Mesenchymal stem cell (in vitro differentiated cells and primary cell): ENCODE data around the gene CES5A.
"Not testable (repeated sequence)": the region's sequence is repeated elsewhere in the genome, so short reads cannot be mapped to it uniquely, and the experiment has no call there.

ENCODE experiments used
- DNase-seq: peaks from one replicate; pipeline ENCODE4 v3.0.0-alpha.2; 2013
- H2AFZ ChIP-seq: one replicate; pipeline ENCODE4 v1.6.1; 2013; ENCODE audit warnings: low read depth, mild to moderate bottlenecking, control low read depth, inconsistent platforms, low read length, moderate library complexity
- H2AK5ac ChIP-seq: 2 replicates; pipeline ENCODE4 v1.6.1; 2013; ENCODE audit warnings: low read length, moderate library complexity, mild to moderate bottlenecking, inconsistent platforms; ENCODE audit not compliant: severe bottlenecking
- H2BK120ac ChIP-seq: one replicate; pipeline ENCODE4 v1.6.1; 2013; ENCODE audit warnings: low read depth, mild to moderate bottlenecking, inconsistent platforms, low read length, moderate library complexity
- H2BK12ac ChIP-seq, 2 experiments: one replicate each; pipeline ENCODE4 v1.6.1; 2013; ENCODE audit warnings: inconsistent platforms in 2 of 2, low read length in 2 of 2, mild to moderate bottlenecking in 2 of 2, moderate library complexity in 2 of 2, control low read depth in 1 of 2
- H2BK15ac ChIP-seq: one replicate; pipeline ENCODE4 v1.6.1; 2013; ENCODE audit warnings: mild to moderate bottlenecking, low read depth, inconsistent platforms; ENCODE audit not compliant: poor library complexity, severe bottlenecking
- H2BK5ac ChIP-seq: 2 replicates; pipeline ENCODE4 v1.6.1; 2013; ENCODE audit warnings: low read depth, mild to moderate bottlenecking, low read length, control low read depth, inconsistent platforms; ENCODE audit not compliant: poor library complexity, severe bottlenecking
- H3K14ac ChIP-seq, 2 experiments: one replicate each; pipeline ENCODE4 v1.6.1; 2013; ENCODE audit warnings: inconsistent platforms in 2 of 2, low read length in 2 of 2, control low read depth in 1 of 2, mild to moderate bottlenecking in 1 of 2, moderate library complexity in 1 of 2
- H3K18ac ChIP-seq, 2 experiments: one replicate each; pipeline ENCODE4 v1.6.1; 2013; ENCODE audit warnings: inconsistent platforms in 2 of 2, low read length in 2 of 2, control low read depth in 1 of 2, low read depth in 1 of 2, mild to moderate bottlenecking in 1 of 2
- H3K23ac ChIP-seq, 2 experiments: one replicate each; pipeline ENCODE4 v1.6.1; 2013; ENCODE audit warnings: inconsistent platforms in 2 of 2, low read length in 2 of 2, mild to moderate bottlenecking in 2 of 2, moderate library complexity in 2 of 2, control low read depth in 1 of 2
- H3K27ac ChIP-seq: 2 replicates; pipeline ENCODE4 v1.5.1; 2013; ENCODE audit warnings: mild to moderate bottlenecking, moderate library complexity, low read length, control low read depth, inconsistent platforms; ENCODE audit not compliant: poor library complexity, severe bottlenecking
- H3K27me3 ChIP-seq, 2 experiments: 2 replicates each; pipeline versions ENCODE4 v1.6.1 to v1.7.0; 2013; ENCODE audit warnings: low read length in 2 of 2, mild to moderate bottlenecking in 2 of 2, moderate library complexity in 2 of 2, control low read depth in 1 of 2, inconsistent platforms in 1 of 2; ENCODE audit not compliant: control insufficient read depth in 1 of 2, insufficient read depth in 1 of 2
- H3K36me3 ChIP-seq, 2 experiments: 2 replicates each; pipeline versions ENCODE4 v1.6.1 to v1.7.0; 2013; ENCODE audit warnings: low read length in 2 of 2, control low read depth in 1 of 2, inconsistent platforms in 1 of 2, low read depth in 1 of 2, mild to moderate bottlenecking in 1 of 2; ENCODE audit not compliant: insufficient read depth in 2 of 2, control insufficient read depth in 1 of 2
- H3K4ac ChIP-seq, 2 experiments: one replicate each; pipeline ENCODE4 v1.6.1; 2013; ENCODE audit warnings: inconsistent platforms in 2 of 2, low read length in 2 of 2, mild to moderate bottlenecking in 2 of 2, moderate library complexity in 2 of 2, control low read depth in 1 of 2, low read depth in 1 of 2
- H3K4me1 ChIP-seq: 2 replicates; pipeline ENCODE4 v1.6.1; 2013; ENCODE audit warnings: low read depth, low read length, control low read depth; ENCODE audit not compliant: control insufficient read depth, insufficient read depth
- H3K4me2 ChIP-seq: 2 replicates; pipeline ENCODE4 v1.6.1; 2013; ENCODE audit warnings: low read length, mild to moderate bottlenecking, inconsistent platforms; ENCODE audit not compliant: poor library complexity, severe bottlenecking
- H3K4me3 ChIP-seq, 2 experiments: 2 replicates each; pipeline versions ENCODE4 v1.5.1 to v1.7.0; 2013; ENCODE audit warnings: low read length in 2 of 2, mild to moderate bottlenecking in 2 of 2, control low read depth in 1 of 2, low read depth in 1 of 2; ENCODE audit not compliant: insufficient read depth in 1 of 2
- H3K79me1 ChIP-seq: replicated peaks from 2 replicates; pipeline ENCODE4 v1.6.1; 2013; ENCODE audit warnings: mild to moderate bottlenecking, control low read depth, low read length, inconsistent platforms; ENCODE audit not compliant: poor library complexity, severe bottlenecking
- H3K9ac ChIP-seq: 2 replicates; pipeline ENCODE4 v1.7.0; 2013; ENCODE audit warnings: mild to moderate bottlenecking, low read length, moderate library complexity
- H3K9me3 ChIP-seq: 2 replicates; pipeline ENCODE4 v1.7.0; 2013; ENCODE audit warnings: mild to moderate bottlenecking, low read length; ENCODE audit not compliant: control insufficient read depth
- H4K8ac ChIP-seq: one replicate; pipeline ENCODE4 v1.6.1; 2013; ENCODE audit warnings: inconsistent platforms, mild to moderate bottlenecking, low read length, moderate library complexity
- H4K91ac ChIP-seq: one replicate; pipeline ENCODE4 v1.6.1; 2013; ENCODE audit warnings: mild to moderate bottlenecking, low read length, inconsistent platforms
- WGBS: methylation state at CpG from one replicate; pipeline ENCODE4 v1.1.7; 2013; ENCODE audit warnings: mixed read lengths; 5-methylcytosine and 5-hydroxymethylcytosine counted together

CES5A gene

GRCh38 chr16:55821210-55821609 is 54.0 kb downstream of the CES5A start:
- Histone ChIP-seq H3K4me2 (no peak overlapping the region), H2BK120ac (no peak overlapping the region), H2BK12ac (no peak overlapping the region), H3K4me3 (no peak overlapping the region), H3K27ac (no peak overlapping the region), H4K91ac (no peak overlapping the region), H3K18ac (no peak overlapping the region), H3K27me3 (peaks cover 0 to 4% of the 10 kb centered on the region in 2 experiments), H3K36me3 (no peaks in the 10 kb centered on the region), H2AFZ (no peak overlapping the region), H3K9ac (no peak overlapping the region), H3K4me1 (no peaks in the 10 kb centered on the region), H3K79me1 (no peaks in the 10 kb centered on the region), H2BK15ac (no peak overlapping the region), H3K23ac (no peak overlapping the region), H2BK5ac (no peak overlapping the region), H3K9me3 (no peaks in the 10 kb centered on the region), H3K4ac (no peak overlapping the region), H4K8ac (no peak overlapping the region), H2AK5ac (no peak overlapping the region), H3K14ac (no peak overlapping the region)
- no peak for DNase-seq
- 84% methylated on average over 3 of the region's 4 CpGs for WGBS

- H2BK15ac ChIP-seq, result no peak overlapping the region
- no peaks in the 10 kb centered on the region for H3K36me3 ChIP-seq
- no peaks in the 10 kb centered on the region for H3K9me3 ChIP-seq
- H2AK5ac ChIP-seq, result no peak overlapping the region
- H4K8ac ChIP-seq, result no peak overlapping the region
- no peaks in the 10 kb centered on the region for H3K4me1 ChIP-seq
- H3K27me3 ChIP-seq, result peaks cover 0 to 4% of the 10 kb centered on the region in 2 experiments
- no peak overlapping the region for H3K18ac ChIP-seq
- no peak overlapping the region for H3K9ac ChIP-seq
- H2AFZ ChIP-seq, result no peak overlapping the region
- H2BK120ac ChIP-seq, result no peak overlapping the region
- no peaks in the 10 kb centered on the region for H3K79me1 ChIP-seq
- no peak overlapping the region for H3K27ac ChIP-seq
- H4K91ac ChIP-seq, result no peak overlapping the region
- WGBS, result 83% methylated on average over 3 of the region's 3 CpGs
- H3K23ac ChIP-seq, result no peak overlapping the region
- no peak overlapping the region for H3K14ac ChIP-seq
- H3K4ac ChIP-seq, result no peak overlapping the region
- H2BK5ac ChIP-seq, result no peak overlapping the region
- H3K4me2 ChIP-seq, result no peak overlapping the region
- H3K4me3 ChIP-seq, result no peak overlapping the region
- no peak overlapping the region for H2BK12ac ChIP-seq
- DNase-seq, result no peak
Measured at GRCh38 chr16:55820615-55821014, 54.6 kb downstream of the CES5A start.

GRCh38 chr16:55817236-55817912 is 57.8 kb downstream of the CES5A start:
- 82% methylated on average over 5 of the region's 5 CpGs for WGBS
- Histone ChIP-seq H3K14ac (no peak overlapping the region), H3K9me3 (no peaks in the 10 kb centered on the region), H3K27me3 (peaks cover 0 to 7% of the 10 kb centered on the region in 2 experiments), H3K4me3 (no peak overlapping the region), H3K4me2 (no peak overlapping the region), H4K91ac (no peak overlapping the region), H3K27ac (no peak overlapping the region), H4K8ac (no peak overlapping the region), H2AFZ (no peak overlapping the region), H2BK5ac (no peak overlapping the region), H2BK12ac (no peak overlapping the region), H3K36me3 (no peaks in the 10 kb centered on the region), H2BK15ac (no peak overlapping the region), H2BK120ac (no peak overlapping the region), H3K18ac (no peak overlapping the region), H3K4ac (no peak overlapping the region), H3K79me1 (no peaks in the 10 kb centered on the region), H2AK5ac (no peak overlapping the region), H3K23ac (no peak overlapping the region), H3K9ac (no peak overlapping the region), H3K4me1 (no peaks in the 10 kb centered on the region)
- peak; percentile 13 for DNase-seq

DNA sequence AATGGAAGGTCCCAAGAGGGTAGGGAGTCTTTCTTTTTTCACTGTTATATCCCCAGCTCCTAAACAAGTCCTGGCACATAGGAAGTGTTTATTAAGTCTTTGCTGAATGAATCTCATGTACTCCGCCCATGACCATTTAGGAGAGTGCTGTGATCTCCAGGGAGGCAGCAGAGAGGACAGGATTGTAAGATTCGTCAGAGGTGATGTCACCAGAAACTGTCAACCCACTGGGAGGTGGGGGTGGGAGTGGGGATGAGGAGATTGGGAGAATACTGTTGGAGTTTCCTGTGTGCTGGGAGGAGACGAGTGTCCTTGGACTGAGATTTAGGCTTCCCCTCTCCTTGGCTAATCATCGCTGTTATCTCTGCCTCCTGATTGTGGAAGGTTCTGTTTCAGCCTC is 59.0 kb downstream of the CES5A start:
- not testable (repeated sequence) for H2AFZ ChIP-seq

More for the DNA sequence above, 59.0 kb downstream of the CES5A start:
- not testable (repeated sequence) for H3K23ac ChIP-seq, H2AK5ac ChIP-seq, H3K4me3 ChIP-seq, H3K27ac ChIP-seq, H3K4me2 ChIP-seq, H2BK120ac ChIP-seq, H3K9me3 ChIP-seq, H3K18ac ChIP-seq, H4K8ac ChIP-seq, H2BK5ac ChIP-seq, H4K91ac ChIP-seq, H3K4me1 ChIP-seq, H3K9ac ChIP-seq, H3K79me1 ChIP-seq, H2BK12ac ChIP-seq, H3K4ac ChIP-seq, H3K14ac ChIP-seq, H2BK15ac ChIP-seq, H3K36me3 ChIP-seq
- DNase-seq, result peak; percentile 8
- H3K27me3 ChIP-seq, result peaks cover 0 to 12% of the 10 kb centered on the region in 2 experiments
- WGBS, result 76% methylated on average over 4 of the region's 4 CpGs
